Heart right ventricle (tissue), 16 donors: ENCODE data around the gene IMMP1L. TPM values are rescaled to one million over a fixed set of nuclear protein-coding genes. Genes with fewer than 3 reads are reported as not detected.

Experiments used
- ATAC-seq, 8 donors: fragments of 200-7000 bp; cut with Tn5 transposase; one replicate each; pipeline ENCODE4 v1.9.1; 2020; ENCODE audit warnings: mild to moderate bottlenecking in 8 of 8, moderate library complexity in 8 of 8, moderate number of reproducible peaks in 1 of 8
- DNase-seq, 2 donors: peaks; one replicate each; pipeline ENCODE4 v3.0.0-alpha.2; 2020
- H3K27ac ChIP-seq, 10 donors: fragments of 200-600 bp; sonication (generic) in 2 of 10; one replicate each; pipeline versions ENCODE4 v1.5.0 to v1.8.0; 2020 to 2022; ENCODE audit warnings: mild to moderate bottlenecking in 3 of 10
- H3K27me3 ChIP-seq, 7 donors: fragments of 200-600 bp; one replicate each; pipeline ENCODE4 v1.8.0; 2021 to 2022; ENCODE audit warnings: mild to moderate bottlenecking in 2 of 7
- H3K36me3 ChIP-seq, 9 donors: fragments of 200-600 bp; sonication (generic) in 1 of 9; one replicate each; pipeline versions ENCODE4 v1.5.0 to v1.8.0; 2020 to 2022; ENCODE audit warnings: mild to moderate bottlenecking in 2 of 9
- H3K4me1 ChIP-seq, 9 donors: fragments of 200-600 bp; sonication (generic) in 1 of 9; one replicate each; pipeline versions ENCODE4 v1.5.0 to v1.8.0; 2020 to 2022; ENCODE audit warnings: mild to moderate bottlenecking in 4 of 9
- H3K4me3 ChIP-seq, 10 donors: fragments of 200-600 bp; sonication (generic) in 2 of 10; one replicate each; pipeline versions ENCODE4 v1.5.0 to v1.8.0; 2020 to 2022; ENCODE audit warnings: mild to moderate bottlenecking in 7 of 10, moderate library complexity in 2 of 10
- H3K9me3 ChIP-seq, 11 donors: fragments of 200-600 bp in 10 of 11; sonication (generic) in 2 of 11; one replicate each; pipeline versions ENCODE4 v1.5.0 to v1.8.0; 2013 to 2022; ENCODE audit warnings: mild to moderate bottlenecking in 2 of 11, control low read depth in 1 of 11, moderate library complexity in 1 of 11
- CTCF ChIP-seq, 9 donors: fragments of 200-600 bp; sonication (generic) in 2 of 9; IDR thresholded peaks; one replicate each; pipeline versions ENCODE4 v1.5.0 to v1.8.0; 2021 to 2022; ENCODE audit warnings: antibody characterized with exemption in 9 of 9, mild to moderate bottlenecking in 5 of 9, moderate library complexity in 1 of 9
- WGBS, 2 donors: extraction: QIAGEN DNeasy Blood & Tissue Kit; methylation state at CpG; one replicate each; pipeline ENCODE4 v1.1.7; 2013; ENCODE audit warnings: inconsistent platforms in 1 of 2; 5-methylcytosine and 5-hydroxymethylcytosine counted together
- intact Hi-C, 10 donors: fragments of 100-400 bp; cut with DNase I; formaldehyde crosslinking; loops; one replicate each; pipeline versions ENCODE4 v1.11.1 to v1.14.2; 2022
- polyA plus RNA-seq, 2 donors: library from polyadenylated mRNA; stranded (reverse); fragments of 200-250 nt; gene quantifications; one replicate each; pipeline ENCODE4 v1.2.3, GENCODE V29; 2013
- total RNA-seq, 10 donors: library from RNA; stranded (reverse); fragmentation: NEBNext Ultra II Directional in 3 of 10; extraction: Animal tissue kit (Norgen Biotek cat#: 25700) in 3 of 10; gene quantifications; one replicate each; pipeline versions ENCODE4 v1.2.1 to v1.2.4, GENCODE V29; 2021 to 2023
- donor health status: Arrhythmogenic right ventricular cardiomyopathy.
- donor health status: ischemic (EF 13 %, LVEDD 7.1; RV severe dilation, severe dysfunction).
- donor health status: healthy with polysubstance abuse.
- donor health status: DM: no; HTN: yes; CAD: no.
- donor health status: DM: no; HTN: no; CAD: no.
- donor health status: ischemic (EF 25% LVEDD 6.9; RV normal size, moderate dysfunction).
- donor health status: ischemic (EF 25% LVEDD 5.7; RV mildly dilated, moderate dysfunction).
- donor health status: healthy.
- donor health status: DM: yes; HTN: yes; CAD: no.
- donor health status: Ischemic cardiomyopathy.
- donor health status: ischemic (EF 35%, LVEDD 5.7; RV mildly dilated, moderate dysfunction).
- donor health status: nonischemic (EF 11% LVEDD 7.7; RV severe dilation, severe dysfunction).
- donor health status: DM: yes; HTN: yes; CAD: no.
- donor health status: PGD.
- donor health status: ischemic (EF 29% LVEDD 5.4; RV normal size, mild dysfunction).
- donor health status: nonischemic (EF 23%, LVEDD 6.1; RV moderate dilation, normal function).

The IMMP1L gene
- total and polyA plus RNA-seq, 12 donors: 19.5 to 66.8 (median 29.6) TPM

DNA sequence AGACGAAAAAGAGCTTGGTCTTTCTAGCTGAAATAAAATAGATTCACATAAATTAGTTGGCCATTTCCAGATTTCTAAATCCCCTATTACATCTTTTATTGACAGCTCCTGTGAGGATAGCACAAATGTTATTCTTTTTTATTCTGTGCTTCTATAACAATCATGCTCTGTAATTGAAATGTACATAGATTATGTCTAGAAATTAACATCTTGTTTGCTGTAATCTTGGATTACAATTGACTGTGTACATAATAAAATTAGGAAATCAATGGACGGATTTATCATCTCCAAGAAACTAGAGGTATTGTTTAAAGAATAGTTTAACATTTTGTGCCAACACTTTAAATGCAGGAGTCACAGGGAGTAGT is 31.2 kb downstream of the IMMP1L start:
- H3K9me3 ChIP-seq: no peaks in the 10 kb centered on the region
- intact Hi-C loops: no loop called here
- no peaks in the 10 kb centered on the region for H3K27me3 ChIP-seq
- no peak overlapping the region for H3K27ac ChIP-seq
- H3K4me1 ChIP-seq: no peaks in the 10 kb centered on the region
- H3K36me3 ChIP-seq: no peaks in the 10 kb centered on the region
- TF ChIP-seq CTCF (IDR thresholded peaks at IDR 0.05): no peak
- ATAC-seq: no peak
- H3K4me3 ChIP-seq: no peak overlapping the region
- no peak for DNase-seq
- 86 to 92% methylated on average over 2 of the region's 2 CpGs for whole genome bisulfite sequencing, 2 donors

DNA sequence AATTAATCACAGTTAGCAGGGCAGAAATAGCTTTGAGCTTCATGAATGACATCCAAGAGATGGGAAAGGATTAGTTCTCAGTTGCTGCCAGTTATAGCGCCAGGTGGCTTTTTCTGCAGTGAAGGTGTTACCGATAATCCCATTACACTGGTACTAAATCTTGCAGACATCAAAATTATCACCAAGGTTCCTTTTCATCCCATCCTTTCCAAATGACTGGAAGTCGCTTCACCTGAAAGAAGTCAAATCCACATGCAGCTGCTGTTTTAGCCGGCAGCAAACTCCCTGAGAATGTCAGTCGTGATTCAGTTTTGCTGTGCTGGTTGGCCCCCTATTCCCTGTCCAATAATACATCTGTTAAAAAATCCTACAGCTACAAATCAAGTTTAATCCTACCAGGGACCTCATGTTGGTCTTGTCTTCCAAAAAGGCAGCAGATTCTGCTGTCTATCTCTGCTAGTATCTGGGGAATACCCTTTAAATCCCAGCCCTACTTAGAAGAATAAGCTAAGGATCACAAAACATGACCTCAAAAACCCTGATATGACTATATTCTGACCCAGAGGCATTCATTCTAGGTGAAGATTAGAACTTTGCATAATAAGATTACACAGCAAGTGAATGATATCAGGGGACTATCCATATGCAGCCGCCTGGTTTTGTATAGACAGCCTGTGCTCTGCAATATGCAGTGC is 31.7 kb downstream of the IMMP1L start:
- ATAC-seq (no peak), DNase-seq (no peak)
- Histone ChIP-seq H3K27me3 (no peaks in the 10 kb centered on the region), H3K4me1 (no peaks in the 10 kb centered on the region), H3K9me3 (no peaks in the 10 kb centered on the region), H3K36me3 (no peaks in the 10 kb centered on the region), H3K4me3 (no peak overlapping the region), H3K27ac (no peak overlapping the region)
- 84 to 87% methylated on average over 6 of the region's 6 CpGs for WGBS, 2 donors
- TF ChIP-seq CTCF (IDR thresholded peaks at IDR 0.05): no peak
- intact Hi-C loops: no loop called here

DNA sequence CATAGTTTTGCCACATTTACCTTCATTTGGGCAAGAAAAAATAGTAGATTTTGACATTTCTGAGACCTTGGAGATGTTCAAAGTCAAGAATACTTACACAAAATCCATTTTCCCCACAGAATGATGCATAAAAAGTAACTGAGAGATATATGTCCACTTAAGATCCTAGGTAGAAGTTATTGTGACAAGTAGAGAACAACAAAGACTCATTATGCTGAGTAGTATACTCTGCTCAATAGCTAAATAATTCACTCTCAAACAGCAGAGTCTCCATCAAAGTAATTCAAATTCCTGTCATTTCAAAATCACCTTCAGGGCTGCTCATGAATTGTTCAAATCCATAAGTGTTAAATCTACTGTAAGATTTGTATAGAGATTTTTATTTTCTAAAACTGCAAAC is 35.3 kb downstream of the IMMP1L start:
- DNase-seq (no peak), ATAC-seq (no peak)
- H3K9me3 ChIP-seq: no peaks in the 10 kb centered on the region
- no peak overlapping the region for H3K27ac ChIP-seq
- H3K27me3 ChIP-seq: no peaks in the 10 kb centered on the region
- peaks cover 0 to 2% (median 0%) of the 10 kb centered on the region in 9 donors for H3K36me3 ChIP-seq
- intact Hi-C loops: no loop called here
- no peak for TF ChIP-seq CTCF (IDR thresholded peaks at IDR 0.05)
- no peaks in the 10 kb centered on the region for H3K4me1 ChIP-seq
- no peak overlapping the region for H3K4me3 ChIP-seq

DNA sequence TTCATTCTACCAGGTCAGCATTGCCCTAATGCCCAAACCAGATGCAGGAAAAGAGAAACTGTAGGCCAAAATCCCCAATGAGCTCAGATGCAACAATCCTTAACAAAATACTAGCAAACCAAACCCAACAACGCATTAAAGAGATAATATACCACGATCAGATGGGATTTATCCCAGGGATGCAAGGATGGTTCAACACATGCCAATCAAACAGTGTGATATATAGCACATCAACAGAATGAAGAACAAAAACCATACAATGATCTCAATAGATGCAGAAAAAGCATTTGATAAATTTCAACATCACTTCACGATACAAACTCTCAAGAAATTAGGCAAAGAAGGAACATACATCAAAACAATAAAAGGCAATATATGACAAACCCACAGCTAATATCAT is 45.0 kb downstream of the IMMP1L start:
- intact Hi-C loops: loop anchor here in 1 of 10 donors (10.0 kb wide), 1 partner anchor 60 kb away; no protein-coding TSS in a partner anchor
- WGBS, 2 donors: 98 to 99% methylated on average over 3 of the region's 3 CpGs
- peaks cover 0 to 37% (median 14%) of the 10 kb centered on the region in 11 donors for H3K9me3 ChIP-seq

More for the DNA sequence above, 45.0 kb downstream of the IMMP1L start:
- no peak for TF ChIP-seq CTCF (IDR thresholded peaks at IDR 0.05)
- no peak for ATAC-seq
- H3K4me3 ChIP-seq: no peak overlapping the region
- peaks cover 0 to 39% (median 0%) of the 10 kb centered on the region in 9 donors for H3K36me3 ChIP-seq
- no peak overlapping the region for H3K27ac ChIP-seq
- no peaks in the 10 kb centered on the region for H3K27me3 ChIP-seq
- no peaks in the 10 kb centered on the region for H3K4me1 ChIP-seq
- DNase-seq: no peak
